Caco-2 (cell line): ENCODE measurements around the gene SENP1. TPM values are rescaled to one million over a fixed set of nuclear protein-coding genes. Genes with fewer than 3 reads are reported as not detected.
A peak's percentile ranks its signal among the peaks of the same experiment; 100 is the strongest.

Experiments
- BruUV-seq: library from RNA; stranded (reverse); fragments of 400-500 nt; replicated peaks from 2 replicates; lab custom pipeline; 2021; lab: Mats Ljungman, UMichigan
- CTCF ChIA-PET: fragments of 300-600 bp; sonication (Branson Sonifier 250); formaldehyde crosslinking; loops from one replicate; lab custom pipeline; 2022; ENCODE audit warnings: antibody characterized with exemption; lab: Charles Lee
- POLR2A ChIA-PET: fragments of 300-600 bp; sonication (Branson Sonifier 250); formaldehyde crosslinking; loops from one replicate; lab custom pipeline; 2022; ENCODE audit warnings: antibody characterized with exemption; lab: Charles Lee
- DNase-seq, 2 experiments: peaks; one replicate each; pipeline versions ENCODE4 v3.0.0 to v3.0.0-alpha.2; 2020 to 2022
- H3K27me3 ChIP-seq: replicated peaks from 2 replicates; pipeline ENCODE4 v1.6.0; 2011; ENCODE audit warnings: low read length; ENCODE audit not compliant: control insufficient read depth, insufficient read depth
- H3K36me3 ChIP-seq: 2 replicates; pipeline ENCODE4 v1.5.1; 2011; ENCODE audit warnings: low read length; ENCODE audit not compliant: control insufficient read depth, insufficient read depth
- H3K4me1 ChIP-seq: fragments of 250-450 bp; sonication (Bioruptor Pico); 2 replicates; pipeline ENCODE4 v1.5.1; 2020; ENCODE audit warnings: mild to moderate bottlenecking
- H3K4me3 ChIP-seq: 2 replicates; pipeline ENCODE4 v1.5.1; 2011; ENCODE audit warnings: low read depth, mild to moderate bottlenecking, control low read depth, low read length
- H3K9me3 ChIP-seq: fragments of 250-450 bp; sonication (Bioruptor Pico); 2 replicates; pipeline ENCODE4 v1.5.1; 2020; ENCODE audit warnings: mild to moderate bottlenecking, moderate library complexity
- H3K27ac Mint-ChIP-seq: one replicate; pipeline ENCODE4 v1.8.0; 2022; ENCODE audit warnings: mixed read lengths; ENCODE audit not compliant: unreplicated experiment
- H3K27me3 Mint-ChIP-seq: one replicate; pipeline ENCODE4 v1.8.0; 2022; ENCODE audit warnings: mixed read lengths; ENCODE audit not compliant: insufficient read depth, unreplicated experiment
- H3K36me3 Mint-ChIP-seq: one replicate; pipeline ENCODE4 v1.8.0; 2022; ENCODE audit warnings: mild to moderate bottlenecking, mixed read lengths; ENCODE audit not compliant: insufficient read depth, unreplicated experiment
- H3K4me1 Mint-ChIP-seq: one replicate; pipeline ENCODE4 v1.8.0; 2022; ENCODE audit warnings: low read depth, mixed read lengths; ENCODE audit not compliant: unreplicated experiment
- H3K4me3 Mint-ChIP-seq: one replicate; pipeline ENCODE4 v1.8.0; 2022; ENCODE audit warnings: mild to moderate bottlenecking, moderate library complexity, mixed read lengths; ENCODE audit not compliant: unreplicated experiment
- H3K9me3 Mint-ChIP-seq: one replicate; pipeline ENCODE4 v1.8.0; 2022; ENCODE audit warnings: mixed read lengths; ENCODE audit not compliant: unreplicated experiment
- intact Hi-C: fragments of 100-400 bp; cut with micrococcal nuclease; formaldehyde crosslinking; loops from one replicate; pipeline ENCODE4 v1.10.0; 2022; ENCODE audit not compliant: unreplicated experiment
- total RNA-seq: library from RNA; stranded (reverse); gene quantifications from 2 replicates; pipeline ENCODE4 v1.2.3, GENCODE V29; 2022
- TF ChIP-seq, protein P1 (sequence below), 2 experiments: fragments of 200-600 bp in 1 of 2; IDR thresholded peaks; 1 replicate in 1 of 2; 2 replicates in 1 of 2; pipeline versions ENCODE4 v1.5.1 to v1.8.0; 2011 to 2022; ENCODE audit warnings: antibody characterized with exemption in 1 of 2, control low read depth in 1 of 2, inconsistent platforms in 1 of 2, low read depth in 1 of 2, low read length in 1 of 2, mild to moderate bottlenecking in 1 of 2, moderate library complexity in 1 of 2; ENCODE audit not compliant: insufficient read depth in 1 of 2, severe bottlenecking in 1 of 2, unreplicated experiment in 1 of 2

The SENP1 gene
- total RNA-seq, 1 experiment from 2014 or later = 40.4 TPM

DNA sequence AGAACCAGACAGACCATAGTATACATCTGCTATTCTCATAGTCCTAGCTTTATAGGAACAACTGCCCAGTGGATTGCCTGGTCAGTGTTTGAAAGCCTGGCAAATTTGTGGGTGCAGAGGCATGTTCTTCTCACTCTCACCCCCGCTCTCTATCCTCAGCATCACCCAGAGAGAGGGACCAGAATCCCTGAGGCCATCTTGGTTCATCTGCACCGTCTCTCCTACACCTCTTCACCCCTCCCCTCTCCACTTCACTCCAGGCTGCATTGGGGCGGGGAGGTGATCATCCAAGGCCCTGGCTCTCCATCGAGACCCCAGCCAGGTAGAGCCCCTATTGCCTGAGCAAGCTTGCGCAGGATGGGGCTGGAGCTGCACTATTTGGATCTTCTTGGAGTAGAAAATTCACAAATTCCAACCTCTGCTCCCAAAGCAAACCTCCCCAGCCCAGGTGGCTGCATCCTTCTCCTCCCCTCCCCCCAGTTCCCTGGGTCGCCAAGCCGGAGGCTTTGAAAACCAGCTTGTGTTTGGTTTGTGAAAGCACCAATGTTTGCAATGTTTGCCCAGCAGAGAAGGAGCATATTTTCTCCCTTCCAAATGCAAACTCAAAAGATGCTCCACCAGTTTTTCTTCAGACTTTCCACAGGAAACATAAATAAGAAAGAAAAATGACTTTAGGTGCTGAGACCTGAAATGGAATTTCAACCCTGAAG is 83.0 kb downstream of the SENP1 start:
- peaks cover 11% of the 10 kb centered on the region for H3K36me3 Mint-ChIP-seq
- no peaks in the 10 kb centered on the region for H3K27me3 ChIP-seq
- peaks cover 63% of the 10 kb centered on the region for H3K4me1 Mint-ChIP-seq
- intact Hi-C loops = loop anchor here (1.0 to 2.0 kb wide), 6 partner anchors 14 to 176 kb away; partner anchors contain the start of gene TMEM106C
- H3K27me3 Mint-ChIP-seq = no peaks in the 10 kb centered on the region
- ChIA-PET CTCF (interaction anchor here (0.7 to 2.4 kb wide), 10 partner anchors 11 to 160 kb away, joined by 3 to 12 read pairs (median 3); partner anchors contain the start of genes TMEM106C and VDR), POLR2A (interaction anchor here (0.6 to 2.3 kb wide), 10 partner anchors 7 to 134 kb away, joined by 3 to 33 read pairs (median 5); partner anchors contain the start of genes ASB8, PFKM and VDR)
- peaks cover 76% of the 10 kb centered on the region for H3K4me1 ChIP-seq
- TF ChIP-seq, protein P1, sequence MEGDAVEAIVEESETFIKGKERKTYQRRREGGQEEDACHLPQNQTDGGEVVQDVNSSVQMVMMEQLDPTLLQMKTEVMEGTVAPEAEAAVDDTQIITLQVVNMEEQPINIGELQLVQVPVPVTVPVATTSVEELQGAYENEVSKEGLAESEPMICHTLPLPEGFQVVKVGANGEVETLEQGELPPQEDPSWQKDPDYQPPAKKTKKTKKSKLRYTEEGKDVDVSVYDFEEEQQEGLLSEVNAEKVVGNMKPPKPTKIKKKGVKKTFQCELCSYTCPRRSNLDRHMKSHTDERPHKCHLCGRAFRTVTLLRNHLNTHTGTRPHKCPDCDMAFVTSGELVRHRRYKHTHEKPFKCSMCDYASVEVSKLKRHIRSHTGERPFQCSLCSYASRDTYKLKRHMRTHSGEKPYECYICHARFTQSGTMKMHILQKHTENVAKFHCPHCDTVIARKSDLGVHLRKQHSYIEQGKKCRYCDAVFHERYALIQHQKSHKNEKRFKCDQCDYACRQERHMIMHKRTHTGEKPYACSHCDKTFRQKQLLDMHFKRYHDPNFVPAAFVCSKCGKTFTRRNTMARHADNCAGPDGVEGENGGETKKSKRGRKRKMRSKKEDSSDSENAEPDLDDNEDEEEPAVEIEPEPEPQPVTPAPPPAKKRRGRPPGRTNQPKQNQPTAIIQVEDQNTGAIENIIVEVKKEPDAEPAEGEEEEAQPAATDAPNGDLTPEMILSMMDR (IDR thresholded peaks at IDR 0.05; ENCODE audit: insufficient read depth in 1 of 2, low read depth in 1 of 2, low read length in 1 of 2, severe bottlenecking in 1 of 2, unreplicated experiment in 1 of 2) = no peak
- H3K4me3 ChIP-seq = no peak overlapping the region
- BruUV-seq = no TSS peak
- H3K27ac Mint-ChIP-seq = peak overlapping the region; percentile 88
- H3K4me3 Mint-ChIP-seq = peak overlapping the region; percentile 64
- no peaks in the 10 kb centered on the region for H3K36me3 ChIP-seq
- H3K9me3 ChIP-seq = no peaks in the 10 kb centered on the region
- peak; percentile 93 to 96 for DNase-seq
- no peaks in the 10 kb centered on the region for H3K9me3 Mint-ChIP-seq

DNA sequence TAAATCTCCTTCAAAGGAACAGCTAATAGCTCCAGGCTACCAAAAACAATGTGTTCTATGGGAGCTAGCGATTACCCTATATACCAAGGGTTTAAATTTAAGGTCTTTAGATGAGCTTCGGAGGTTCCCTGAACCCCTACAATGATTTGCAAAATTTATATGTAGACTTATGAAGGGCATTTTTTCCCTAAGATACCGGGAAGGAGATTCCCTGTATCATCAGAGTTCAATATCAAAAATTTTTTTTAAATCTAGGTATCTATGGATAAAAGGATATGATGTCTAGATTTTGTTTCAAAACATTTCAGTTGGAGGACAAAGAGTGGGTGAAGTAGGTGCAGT is 83.7 kb downstream of the SENP1 start:
- Mint-ChIP-seq H3K27ac (peak overlapping the region; percentile 88), H3K27me3 (no peaks in the 10 kb centered on the region), H3K36me3 (peaks cover 11% of the 10 kb centered on the region), H3K4me3 (peak overlapping the region; percentile 64), H3K4me1 (peaks cover 70% of the 10 kb centered on the region), H3K9me3 (no peaks in the 10 kb centered on the region)
- Histone ChIP-seq H3K4me1 (peaks cover 76% of the 10 kb centered on the region), H3K4me3 (no peak overlapping the region), H3K27me3 (no peaks in the 10 kb centered on the region), H3K9me3 (no peaks in the 10 kb centered on the region), H3K36me3 (no peaks in the 10 kb centered on the region)
- intact Hi-C loops = loop anchor here (2.0 kb wide), 1 partner anchor 59 kb away; the partner anchor contains the start of gene TMEM106C
- ChIA-PET CTCF (interaction anchor here (1.0 to 2.4 kb wide), 6 partner anchors 18 to 117 kb away, joined by 3 to 12 read pairs (median 5); partner anchors contain the start of genes TMEM106C and VDR), POLR2A (interaction anchor here (0.5 to 2.3 kb wide), 8 partner anchors 8 to 1344 kb away, joined by 3 to 33 read pairs (median 6); partner anchors contain the start of gene PFKM)
- no peak for DNase-seq
- no TSS peak for BruUV-seq
- TF ChIP-seq, protein P1 (IDR thresholded peaks at IDR 0.05; ENCODE audit: insufficient read depth in 1 of 2, low read depth in 1 of 2, low read length in 1 of 2, severe bottlenecking in 1 of 2, unreplicated experiment in 1 of 2) = no peak

DNA sequence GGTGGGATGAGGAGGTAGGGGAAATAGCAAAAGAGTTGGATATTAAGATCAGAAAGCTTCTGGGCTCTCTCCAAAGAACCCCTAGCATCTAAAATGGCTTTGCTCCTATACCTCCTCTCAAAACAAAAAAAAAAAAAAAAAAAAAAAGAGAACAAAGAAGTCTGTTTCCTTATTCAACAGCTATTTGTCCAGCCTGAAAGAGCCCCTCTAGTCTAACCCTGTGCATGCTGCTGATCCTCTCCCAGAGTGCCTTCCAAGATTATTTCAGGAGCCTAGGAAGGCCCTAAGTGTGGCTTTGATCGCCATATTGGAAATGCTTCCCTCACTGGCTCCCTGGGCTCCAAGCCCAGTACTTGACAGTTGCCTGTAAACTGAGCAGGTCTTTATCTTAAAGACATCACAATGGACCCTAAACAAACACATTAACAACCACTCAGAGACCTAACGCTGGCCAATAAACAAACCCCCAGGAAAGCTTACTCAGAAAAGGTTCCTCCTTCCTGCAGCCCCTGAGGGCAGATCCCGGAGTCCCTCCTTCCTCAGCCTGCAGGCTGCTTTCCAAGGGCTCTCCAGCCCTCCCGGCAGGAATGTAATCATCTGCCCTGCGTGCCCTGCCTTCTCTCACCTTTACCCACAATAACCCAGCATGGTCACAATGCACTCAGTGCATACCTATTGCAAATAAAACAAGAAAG is 84.2 kb downstream of the SENP1 start:
- CTCF ChIA-PET = interaction anchor here (0.6 to 2.4 kb wide), 8 partner anchors 18 to 199 kb away, joined by 3 to 12 read pairs (median 6); partner anchors contain the start of genes TMEM106C and VDR
- H3K27me3 Mint-ChIP-seq = no peaks in the 10 kb centered on the region
- peaks cover 70% of the 10 kb centered on the region for H3K4me1 Mint-ChIP-seq
- Histone ChIP-seq H3K27me3 (no peaks in the 10 kb centered on the region), H3K4me1 (peaks cover 78% of the 10 kb centered on the region), H3K4me3 (no peak overlapping the region; the same call in 1 of the 2 replicates), H3K9me3 (no peaks in the 10 kb centered on the region), H3K36me3 (no peaks in the 10 kb centered on the region)
- H3K9me3 Mint-ChIP-seq = no peaks in the 10 kb centered on the region
- POLR2A ChIA-PET = interaction anchor here (0.5 to 2.3 kb wide), 10 partner anchors 9 to 1345 kb away, joined by 3 to 33 read pairs (median 6); partner anchors contain the start of gene PFKM
- peak overlapping the region; percentile 88 for H3K27ac Mint-ChIP-seq
- BruUV-seq = TSS peak; percentile 74
- TF ChIP-seq, protein P1 (IDR thresholded peaks at IDR 0.05; ENCODE audit: insufficient read depth in 1 of 2, low read depth in 1 of 2, low read length in 1 of 2, severe bottlenecking in 1 of 2, unreplicated experiment in 1 of 2) = peak in 1 of 2 experiments; percentile 15
- intact Hi-C loops = loop anchor here (2.0 kb wide), 1 partner anchor 59 kb away; the partner anchor contains the start of gene TMEM106C
- H3K36me3 Mint-ChIP-seq = peaks cover 11% of the 10 kb centered on the region
- DNase-seq = peak; percentile 95 to 96
- H3K4me3 Mint-ChIP-seq = peak overlapping the region; percentile 64
